H9 (cell line): ENCODE measurements around the gene RAB6A. TPM values are rescaled to one million over a fixed set of nuclear protein-coding genes. Genes with fewer than 3 reads are reported as not detected.
A peak's percentile ranks its signal among the peaks of the same experiment; 100 is the strongest.

ENCODE experiments used
- DNase-seq: peaks from one replicate; pipeline ENCODE4 v3.0.0-alpha.2; 2017
- H2AFZ ChIP-seq: one replicate; pipeline ENCODE4 v1.6.1; 2013; ENCODE audit warnings: mild to moderate bottlenecking, low read length, control low read depth, moderate library complexity
- H2AK5ac ChIP-seq: 2 replicates; pipeline ENCODE4 v1.6.1; 2013; ENCODE audit warnings: low read length, control low read depth, mixed read lengths; ENCODE audit not compliant: insufficient read length
- H2BK120ac ChIP-seq: one replicate; pipeline ENCODE4 v1.6.1; 2013; ENCODE audit warnings: low read depth, mild to moderate bottlenecking, low read length, control low read depth, inconsistent platforms; ENCODE audit not compliant: poor library complexity, severe bottlenecking
- H2BK12ac ChIP-seq: 2 replicates; pipeline ENCODE4 v1.6.1; 2013; ENCODE audit warnings: low read length, control low read depth, mixed read lengths, low read depth; ENCODE audit not compliant: insufficient read length
- H2BK15ac ChIP-seq: 2 replicates; pipeline ENCODE4 v1.6.1; 2013; ENCODE audit warnings: low read depth, low read length, control low read depth
- H2BK20ac ChIP-seq: one replicate; pipeline ENCODE4 v1.6.1; 2013; ENCODE audit warnings: low read depth, mild to moderate bottlenecking, low read length, control low read depth, inconsistent platforms; ENCODE audit not compliant: poor library complexity, severe bottlenecking
- H2BK5ac ChIP-seq: 2 replicates; pipeline ENCODE4 v1.6.1; 2013; ENCODE audit warnings: low read length, control low read depth, mixed read lengths; ENCODE audit not compliant: insufficient read length
- H3K14ac ChIP-seq: 2 replicates; pipeline ENCODE4 v1.6.1; 2013; ENCODE audit warnings: low read length, control low read depth; ENCODE audit not compliant: insufficient read depth
- H3K18ac ChIP-seq: 2 replicates; pipeline ENCODE4 v1.6.1; 2013; ENCODE audit warnings: low read depth, mild to moderate bottlenecking, mixed read lengths, low read length, control low read depth; ENCODE audit not compliant: insufficient read length
- H3K23ac ChIP-seq: 2 replicates; pipeline ENCODE4 v1.6.1; 2013; ENCODE audit warnings: low read length, control low read depth, mixed read lengths, low read depth; ENCODE audit not compliant: insufficient read length
- H3K23me2 ChIP-seq: 2 replicates; pipeline ENCODE4 v1.6.1; 2013; ENCODE audit warnings: low read depth, mild to moderate bottlenecking, mixed read lengths, low read length, control low read depth; ENCODE audit not compliant: insufficient read length, poor library complexity, severe bottlenecking
- H3K27ac ChIP-seq: 2 replicates; pipeline ENCODE4 v1.5.1; 2013; ENCODE audit warnings: low read length, control low read depth, mixed read lengths, low read depth; ENCODE audit not compliant: insufficient read length
- H3K27me3 ChIP-seq: 2 replicates; pipeline ENCODE4 v1.6.1; 2013; ENCODE audit warnings: low read length, control low read depth, inconsistent platforms; ENCODE audit not compliant: insufficient read depth
- H3K4ac ChIP-seq: 2 replicates; pipeline ENCODE4 v1.6.1; 2013; ENCODE audit warnings: low read depth, mild to moderate bottlenecking, control low read depth, inconsistent platforms, low read length, moderate library complexity
- H3K4me1 ChIP-seq: 2 replicates; pipeline ENCODE4 v1.6.1; 2013; ENCODE audit warnings: low read length, control low read depth, inconsistent platforms; ENCODE audit not compliant: insufficient read depth
- H3K4me2 ChIP-seq: 2 replicates; pipeline ENCODE4 v1.6.1; 2013; ENCODE audit warnings: low read length, control low read depth, mixed read lengths; ENCODE audit not compliant: insufficient read length, insufficient read depth
- H3K56ac ChIP-seq: 2 replicates; pipeline ENCODE4 v1.6.1; 2013; ENCODE audit warnings: low read depth, mild to moderate bottlenecking, mixed read lengths, low read length, control low read depth; ENCODE audit not compliant: insufficient read length
- H3K79me1 ChIP-seq: 2 replicates; pipeline ENCODE4 v1.6.1; 2013; ENCODE audit warnings: low read depth, mild to moderate bottlenecking, moderate library complexity, low read length, control low read depth, inconsistent platforms; ENCODE audit not compliant: insufficient read depth, poor library complexity, severe bottlenecking
- H3K79me2 ChIP-seq: 2 replicates; pipeline ENCODE4 v1.6.1; 2013; ENCODE audit warnings: low read length, control low read depth, inconsistent platforms; ENCODE audit not compliant: insufficient read depth
- H3K9ac ChIP-seq: 2 replicates; pipeline ENCODE4 v1.6.1; 2013; ENCODE audit warnings: low read length, control low read depth, mixed read lengths; ENCODE audit not compliant: insufficient read length; ENCODE audit errors: extremely low read depth
- H3K9me3 ChIP-seq: one replicate; pipeline ENCODE4 v1.6.1; 2013; ENCODE audit warnings: low read depth, low read length, inconsistent platforms; ENCODE audit not compliant: control insufficient read depth
- H3T11ph ChIP-seq: one replicate; pipeline ENCODE4 v1.6.1; 2013; ENCODE audit warnings: mild to moderate bottlenecking, low read length, control low read depth, inconsistent platforms
- H4K20me1 ChIP-seq: one replicate; pipeline ENCODE4 v1.6.1; 2013; ENCODE audit not compliant: control insufficient read depth, insufficient read length, insufficient read depth
- H4K5ac ChIP-seq: 2 replicates; pipeline ENCODE4 v1.6.1; 2013; ENCODE audit warnings: low read depth, mild to moderate bottlenecking, mixed read lengths, low read length, control low read depth; ENCODE audit not compliant: insufficient read length
- H4K8ac ChIP-seq: replicated peaks from 2 replicates; pipeline ENCODE4 v1.6.1; 2013; ENCODE audit warnings: low read length, control low read depth, mixed read lengths, low read depth; ENCODE audit not compliant: insufficient read length
- H4K91ac ChIP-seq: 2 replicates; pipeline ENCODE4 v1.6.1; 2013; ENCODE audit warnings: low read depth, mild to moderate bottlenecking, moderate library complexity, mixed read lengths, low read length, control low read depth; ENCODE audit not compliant: insufficient read length
- H3K27ac Mint-ChIP-seq, 3 experiments: 2 replicates in 2 of 3; 3 replicates in 1 of 3; pipeline ENCODE4 v1.8.0; 2020 to 2021; ENCODE audit warnings: mixed read lengths in 3 of 3, mild to moderate bottlenecking in 1 of 3, moderate library complexity in 1 of 3
- H3K27me3 Mint-ChIP-seq: 2 replicates; pipeline ENCODE4 v1.8.0; 2021; ENCODE audit warnings: low read depth, mild to moderate bottlenecking, moderate library complexity, mixed read lengths
- H3K36me3 Mint-ChIP-seq, 3 experiments: 2 replicates in 2 of 3; 3 replicates in 1 of 3; pipeline ENCODE4 v1.8.0; 2020 to 2021; ENCODE audit warnings: low read depth in 3 of 3, mixed read lengths in 3 of 3; ENCODE audit not compliant: insufficient read depth in 1 of 3
- H3K4me1 Mint-ChIP-seq, 2 experiments: 2 replicates each; pipeline ENCODE4 v1.8.0; 2020; ENCODE audit warnings: mixed read lengths in 2 of 2
- H3K4me3 Mint-ChIP-seq, 2 experiments: 2 replicates in 1 of 2; 3 replicates in 1 of 2; pipeline ENCODE4 v1.8.0; 2020 to 2021; ENCODE audit warnings: mild to moderate bottlenecking in 2 of 2, mixed read lengths in 2 of 2, moderate library complexity in 1 of 2
- H3K9me3 Mint-ChIP-seq, 2 experiments: 2 replicates in 1 of 2; 3 replicates in 1 of 2; pipeline ENCODE4 v1.8.0; 2020; ENCODE audit warnings: mild to moderate bottlenecking in 2 of 2, mixed read lengths in 2 of 2, moderate library complexity in 1 of 2
- CTCF ChIP-seq: fragments of 200-600 bp; sonication (generic); conservative IDR thresholded peaks from 3 replicates; pipeline ENCODE4 v1.8.0; 2021; ENCODE audit warnings: antibody characterized with exemption, mild to moderate bottlenecking
- WGBS: extraction: QIAGEN DNeasy Blood & Tissue Kit; methylation state at CpG from one replicate; pipeline ENCODE4 v1.1.7; 2013; ENCODE audit warnings: missing lambda C conversion rate, low lambda C conversion rate, mixed read lengths; ENCODE audit not compliant: insufficient read length; ENCODE audit errors: extremely low coverage; 5-methylcytosine and 5-hydroxymethylcytosine counted together
- total RNA-seq: library from RNA; stranded (reverse); gene quantifications from 2 replicates; pipeline ENCODE4 v1.2.1, GENCODE V29; 2021

Gene RAB6A
- total RNA-seq, 1 experiment from 2014 or later, result 72.8 TPM

GRCh38 chr11:73759610-73760134, 1.2 kb downstream of the RAB6A start:
- Histone ChIP-seq H3K9ac (peak overlapping the region; percentile 75), H3K56ac (no peak overlapping the region), H2BK20ac (no peak overlapping the region), H3K79me2 (peaks cover 23% of the 10 kb centered on the region; the same call in 1 of the 2 replicates), H3T11ph (no peak overlapping the region), H3K27ac (no peak overlapping the region), H2AFZ (peak overlapping the region; percentile 50), H3K23me2 (peaks cover 4% of the 10 kb centered on the region), H4K8ac (no peak overlapping the region), H4K5ac (no peak overlapping the region), H2AK5ac (no peak overlapping the region), H4K20me1 (no peaks in the 10 kb centered on the region), H2BK5ac (no peak overlapping the region), H2BK120ac (no peak overlapping the region), H3K4me2 (peak overlapping the region; percentile 98), H3K27me3 (no peaks in the 10 kb centered on the region), H4K91ac (no peak overlapping the region), H2BK15ac (no peak overlapping the region), H3K79me1 (peaks cover 4% of the 10 kb centered on the region), H2BK12ac (no peak overlapping the region), H3K4me1 (no peaks in the 10 kb centered on the region), H3K14ac (peak overlapping the region; percentile 78), H3K4ac (no peak overlapping the region), H3K9me3 (no peaks in the 10 kb centered on the region), H3K18ac (no peak overlapping the region), H3K23ac (no peak overlapping the region)
- H3K36me3 Mint-ChIP-seq, result peaks cover 0 to 4% (median 4%) of the 10 kb centered on the region in 3 experiments; a peak in 2 of 7 replicates
- no peak for TF ChIP-seq CTCF
- peak overlapping the region; percentile 16 to 98 (median 54); a peak in 5 of 7 replicates for H3K27ac Mint-ChIP-seq
- DNase-seq, result no peak
- no peaks in the 10 kb centered on the region for H3K27me3 Mint-ChIP-seq
- peaks cover 25 to 31% of the 10 kb centered on the region in 2 experiments for H3K4me1 Mint-ChIP-seq
- WGBS, result no CpG with 5 or more reads among the region's 8 CpGs
- H3K9me3 Mint-ChIP-seq, result no peaks in the 10 kb centered on the region; a peak in 1 of 5 replicates
- peak overlapping the region; percentile 90 to 99 for H3K4me3 Mint-ChIP-seq
